Upper lobe of left lung (tissue), 6 donors: ENCODE measurements around the gene KCNT1. TPM values are rescaled to one million over a fixed set of nuclear protein-coding genes. Genes with fewer than 3 reads are reported as not detected.

Source experiments
- ATAC-seq, 2 donors: fragments of 200-7000 bp; cut with Tn5 transposase; one replicate each; pipeline ENCODE4 v1.9.1; 2022; ENCODE audit warnings: mild to moderate bottlenecking in 2 of 2, moderate library complexity in 2 of 2; ENCODE audit not compliant: low FRiP score in 2 of 2
- DNase-seq, 2 donors: peaks; one replicate each; pipeline ENCODE4 v3.0.0-alpha.2; 2019 to 2020
- H3K27ac ChIP-seq, 4 donors: fragments of 200-600 bp; sonication (generic); one replicate each; pipeline ENCODE4 v1.5.1; 2016 to 2019
- H3K27me3 ChIP-seq, 4 donors: fragments of 200-600 bp; sonication (generic); one replicate each; pipeline ENCODE4 v1.5.1; 2017 to 2019
- H3K36me3 ChIP-seq, 4 donors: fragments of 200-600 bp; sonication (generic); one replicate each; pipeline ENCODE4 v1.5.1; 2016 to 2019
- H3K4me1 ChIP-seq, 4 donors: fragments of 200-600 bp; sonication (generic); one replicate each; pipeline ENCODE4 v1.5.1; 2018 to 2019
- H3K4me3 ChIP-seq, 4 donors: fragments of 200-600 bp; sonication (generic); one replicate each; pipeline ENCODE4 v1.5.1; 2017 to 2019; ENCODE audit warnings: mild to moderate bottlenecking in 2 of 4, moderate library complexity in 1 of 4
- H3K9me3 ChIP-seq, 4 donors: fragments of 200-600 bp; sonication (generic); one replicate each; pipeline ENCODE4 v1.5.1; 2018 to 2019
- CTCF ChIP-seq, 6 experiments: fragments of 450-650 bp in 4 of 6; fragments of 200-600 bp in 2 of 6; sonication (generic) in 2 of 6; IDR thresholded peaks; one replicate each; pipeline ENCODE4 v1.5.1; 2016 to 2019; ENCODE audit warnings: antibody characterized with exemption in 6 of 6
- EP300 ChIP-seq, 4 donors: sonication (generic); formaldehyde crosslinking; IDR thresholded peaks; one replicate each; pipeline ENCODE4 v1.5.1; 2017; ENCODE audit warnings: antibody characterized with exemption in 4 of 4, control low read depth in 2 of 4
- POLR2A ChIP-seq, 4 donors: fragments of 450-650 bp; IDR thresholded peaks; one replicate each; pipeline ENCODE4 v1.5.1; 2016 to 2017; ENCODE audit warnings: antibody characterized with exemption in 4 of 4, mild to moderate bottlenecking in 2 of 4
- POLR2AphosphoS5 ChIP-seq, 2 donors: sonication (generic); formaldehyde crosslinking; IDR thresholded peaks; one replicate each; pipeline ENCODE4 v1.5.1; 2017; ENCODE audit warnings: antibody characterized with exemption in 2 of 2
- WGBS, 2 donors: methylation state at CpG; one replicate each; pipeline ENCODE4 v1.1.5; 2017 to 2018; 5-methylcytosine and 5-hydroxymethylcytosine counted together
- total RNA-seq, 6 donors: library from RNA; depleted of rRNA in 4 of 6; stranded (reverse); fragments of >200 nt in 4 of 6; gene quantifications; one replicate each; pipeline versions ENCODE4 v1.1.0 to v1.2.1, GENCODE V29; 2016 to 2021
- donor health status: DM: no; HTN: no; CAD: no; lungs with moderate emphysema.
- donor health status: DM: no; HTN: yes; CAD: no; lungs with severe emphysema.

The KCNT1 gene
- total RNA-seq, 6 donors from 2014 or later: 0.11 to 1.0 (median 0.31) TPM; not detected in 2

GRCh38 chr9:135774239-135774747 is 72.3 kb downstream of the KCNT1 start:
- DNase-seq (no peak), ATAC-seq (no peak)
- Histone ChIP-seq H3K9me3 (no peaks in the 10 kb centered on the region), H3K4me1 (no peaks in the 10 kb centered on the region), H3K27me3 (no peaks in the 10 kb centered on the region), H3K4me3 (no peak overlapping the region), H3K36me3 (no peaks in the 10 kb centered on the region), H3K27ac (no peak overlapping the region)
- TF ChIP-seq EP300 (IDR thresholded peaks at IDR 0.05): no peak
- TF ChIP-seq POLR2A (IDR thresholded peaks at IDR 0.05): no peak
- no peak for TF ChIP-seq POLR2AphosphoS5 (IDR thresholded peaks at IDR 0.05)
- TF ChIP-seq CTCF (IDR thresholded peaks at IDR 0.05): no peak
- WGBS, 2 donors: 88% methylated on average over 15 of the region's 15 CpGs

GRCh38 chr9:135774794-135775525 is 73.0 kb downstream of the KCNT1 start:
- Histone ChIP-seq H3K36me3 (no peaks in the 10 kb centered on the region), H3K9me3 (no peaks in the 10 kb centered on the region), H3K4me3 (no peak overlapping the region), H3K4me1 (no peaks in the 10 kb centered on the region), H3K27me3 (no peaks in the 10 kb centered on the region), H3K27ac (no peak overlapping the region)
- no peak for TF ChIP-seq POLR2A (IDR thresholded peaks at IDR 0.05)
- no peak for TF ChIP-seq EP300 (IDR thresholded peaks at IDR 0.05)
- no peak for TF ChIP-seq CTCF (IDR thresholded peaks at IDR 0.05)
- no peak for TF ChIP-seq POLR2AphosphoS5 (IDR thresholded peaks at IDR 0.05)
- WGBS, 2 donors: 77 to 80% methylated on average over 12 to 24 of the region's 24 CpGs
- ATAC-seq: no peak
- peak in 1 of 2 donors; percentile 66 for DNase-seq

GRCh38 chr9:135775911-135776310 is 73.9 kb downstream of the KCNT1 start:
- TF ChIP-seq EP300 (IDR thresholded peaks at IDR 0.05): no peak
- no peak for TF ChIP-seq POLR2A (IDR thresholded peaks at IDR 0.05)
- no peak for TF ChIP-seq CTCF (IDR thresholded peaks at IDR 0.05)
- Histone ChIP-seq H3K4me1 (no peaks in the 10 kb centered on the region), H3K27ac (no peak overlapping the region), H3K36me3 (no peaks in the 10 kb centered on the region), H3K4me3 (no peak overlapping the region), H3K27me3 (no peaks in the 10 kb centered on the region), H3K9me3 (no peaks in the 10 kb centered on the region)
- 48 to 55% methylated on average over 7 of the region's 7 CpGs for WGBS, 2 donors
- ATAC-seq: no peak
- no peak for DNase-seq

- H3K27me3 ChIP-seq: no peaks in the 10 kb centered on the region
- ATAC-seq (no peak), DNase-seq (peak in 1 of 2 donors; percentile 51)
- no peak for TF ChIP-seq CTCF (IDR thresholded peaks at IDR 0.05)
- no peak for TF ChIP-seq POLR2A (IDR thresholded peaks at IDR 0.05)
- TF ChIP-seq EP300 (IDR thresholded peaks at IDR 0.05): no peak
- TF ChIP-seq POLR2AphosphoS5 (IDR thresholded peaks at IDR 0.05): no peak
- WGBS, 2 donors: 73 to 83% methylated on average over 4 to 25 of the region's 25 CpGs
- H3K9me3 ChIP-seq: no peaks in the 10 kb centered on the region
- H3K4me1 ChIP-seq: no peaks in the 10 kb centered on the region
- no peaks in the 10 kb centered on the region for H3K36me3 ChIP-seq
- no peak overlapping the region for H3K4me3 ChIP-seq
- H3K27ac ChIP-seq: no peak overlapping the region
These were observed 75.1 kb downstream of the KCNT1 start for GRCh38 chr9:135776893-135777622.
